K562 (cell line): ENCODE results near the gene FBL. TPM values are rescaled to one million over a fixed set of nuclear protein-coding genes. Genes with fewer than 3 reads are reported as not detected.
A peak's percentile ranks its signal among the peaks of the same experiment; 100 is the strongest.

ENCODE experiments used
- BRCA1 ChIP-seq, 2 experiments: fragments of 450-650 bp in 1 of 2; sonication (generic) in 1 of 2; formaldehyde crosslinking in 1 of 2; IDR thresholded peaks; 2 replicates each; pipeline versions ENCODE4 v1.5.0 to v1.6.1; 2017 to 2020; ENCODE audit warnings: mild to moderate bottlenecking in 1 of 2, missing genetic modification reagents in 1 of 2
- CBX2 ChIP-seq: fragments of 200-600 bp; sonication (generic); IDR thresholded peaks from one replicate; pipeline ENCODE4 v1.6.1; 2012; ENCODE audit warnings: mild to moderate bottlenecking, low read length, inconsistent platforms; ENCODE audit not compliant: insufficient read depth, poor library complexity, severe bottlenecking
- ELF1 ChIP-seq: fragments of 200-800 bp; sonication (Bioruptor generic); IDR thresholded peaks from 2 replicates; pipeline ENCODE4 v1.6.1; 2016; ENCODE audit warnings: missing genetic modification characterization, missing compliant biosample characterization
- HNRNPL ChIP-seq: fragments of 200-400 bp; formaldehyde crosslinking; IDR thresholded peaks from 2 replicates; pipeline ENCODE4 v1.6.1; 2017; ENCODE audit warnings: low read depth, mild to moderate bottlenecking, low read length
- IRF2 ChIP-seq: sonication (generic); formaldehyde crosslinking; IDR thresholded peaks from 2 replicates; pipeline ENCODE4 v1.8.1; 2022; ENCODE audit warnings: mild to moderate bottlenecking, missing genetic modification reagents
- KDM4B ChIP-seq, 2 experiments: fragments of 450-650 bp in 1 of 2; sonication (generic) in 1 of 2; IDR thresholded peaks; 2 replicates each; pipeline ENCODE4 v1.6.1; 2016 to 2017; ENCODE audit warnings: borderline replicate concordance in 2 of 2, antibody characterized with exemption in 1 of 2, low read depth in 1 of 2, mild to moderate bottlenecking in 1 of 2
- MED1 ChIP-seq: sonication (generic); formaldehyde crosslinking; IDR thresholded peaks from 2 replicates; pipeline ENCODE4 v1.8.1; 2023; ENCODE audit warnings: missing genetic modification reagents, borderline replicate concordance
- MTA3 ChIP-seq: fragments of 450-650 bp; formaldehyde crosslinking; IDR thresholded peaks from 2 replicates; pipeline ENCODE4 v1.6.1; 2017; ENCODE audit warnings: mild to moderate bottlenecking, borderline replicate concordance
- MXI1 ChIP-seq: IDR thresholded peaks from 2 replicates; pipeline ENCODE4 v1.6.1; 2011; ENCODE audit warnings: low read depth, mild to moderate bottlenecking, improper control_type of control experiment, low read length
- PTRF ChIP-seq: fragments of 450-650 bp; IDR thresholded peaks from 2 replicates; pipeline ENCODE4 v1.6.1; 2016; ENCODE audit warnings: mild to moderate bottlenecking, missing genetic modification characterization, missing compliant biosample characterization
- TGIF2 ChIP-seq: sonication (generic); formaldehyde crosslinking; IDR thresholded peaks from 2 replicates; pipeline ENCODE4 v1.8.1; 2022; ENCODE audit warnings: mild to moderate bottlenecking, missing genetic modification reagents, moderate library complexity
- U2AF2 ChIP-seq: fragments of 200-400 bp; formaldehyde crosslinking; optimal IDR thresholded peaks from 2 replicates; pipeline ENCODE3; 2017; ENCODE audit warnings: low read depth, mild to moderate bottlenecking, low read length
- YY1 ChIP-seq, 3 experiments: IDR thresholded peaks; 2 replicates each; pipeline ENCODE4 v1.6.1; 2011; ENCODE audit warnings: low read length in 2 of 3, mild to moderate bottlenecking in 2 of 3, moderate library complexity in 2 of 3, borderline replicate concordance in 1 of 3, control low read depth in 1 of 3, low read depth in 1 of 3; ENCODE audit not compliant: insufficient read depth in 3 of 3, insufficient replicate concordance in 2 of 3, control insufficient read depth in 1 of 3, insufficient read length in 1 of 3; ENCODE audit errors: extremely low read depth in 1 of 3
- ZBTB1 ChIP-seq: sonication (generic); formaldehyde crosslinking; IDR thresholded peaks from 2 replicates; pipeline ENCODE4 v1.8.1; 2023; ENCODE audit warnings: missing genetic modification reagents, low read depth, mild to moderate bottlenecking, borderline replicate concordance
- ZNF224 ChIP-seq: sonication (generic); formaldehyde crosslinking; IDR thresholded peaks from 2 replicates; pipeline ENCODE4 v1.8.0; 2022; ENCODE audit warnings: mild to moderate bottlenecking, missing genetic modification reagents
- ZNF23 ChIP-seq: fragments of 250-450 bp; sonication (Bioruptor Pico); IDR thresholded peaks from 2 replicates; pipeline ENCODE4 v1.4.0; 2020; ENCODE audit warnings: mild to moderate bottlenecking
- ZNF584 ChIP-seq: fragments of 200-800 bp; sonication (Bioruptor generic); IDR thresholded peaks from 2 replicates; pipeline ENCODE4 v1.6.1; 2016; ENCODE audit warnings: low read depth, mild to moderate bottlenecking, missing genetic modification characterization, missing compliant biosample characterization
- polyA plus RNA-seq, 8 experiments: library from polyadenylated mRNA; depleted of rRNA in 4 of 8; stranded (reverse) in 5 of 8; unstranded in 3 of 8; fragments of >200 nt; fragmentation: Nextera tagmentation in 2 of 8; fragmentation: Illumina TruSeq in 1 of 8; extraction: Ambion mirVana in 2 of 8; extraction: Trizol in 1 of 8; gene quantifications; 2 replicates each; pipeline versions ENCODE4 v1.2.1 to v1.2.3, GENCODE V29; 2011 to 2014; ENCODE audit warnings: inconsistent platforms in 1 of 8, missing spikeins in 1 of 8
- total RNA-seq, 7 experiments: library from RNA; depleted of rRNA in 6 of 7; stranded (reverse); fragments of >200 nt in 6 of 7; fragmentation: Illumina TruSeq in 2 of 7; extraction: Trizol in 2 of 7; gene quantifications; 2 replicates each; pipeline versions ENCODE4 v1.2.1 to v1.2.3, GENCODE V29; 2011 to 2021; ENCODE audit warnings: low replicate concordance in 1 of 7
- TF ChIP-seq, protein P1 (sequence below), 2 experiments: fragments of 200-800 bp in 1 of 2; sonication (Bioruptor generic) in 1 of 2; sonication (generic) in 1 of 2; formaldehyde crosslinking in 1 of 2; IDR thresholded peaks in 1 of 2; conservative IDR thresholded peaks in 1 of 2; 2 replicates each; pipeline versions ENCODE4 v1.5.0 to v1.6.1; 2016 to 2020; ENCODE audit warnings: missing compliant biosample characterization in 1 of 2, missing genetic modification characterization in 1 of 2, missing genetic modification reagents in 1 of 2
- TF ChIP-seq, protein P2 (sequence below): sonication (generic); formaldehyde crosslinking; IDR thresholded peaks from 2 replicates; pipeline ENCODE4 v1.8.0; 2023; ENCODE audit warnings: missing genetic modification reagents, mild to moderate bottlenecking, borderline replicate concordance

FBL gene
- total and polyA plus RNA-seq, 9 of the 15 experiments (the other 6 are each of a cell fraction or from before 2014, with no cell fraction given) = 201 to 1,696 (median 696) TPM

DNA sequence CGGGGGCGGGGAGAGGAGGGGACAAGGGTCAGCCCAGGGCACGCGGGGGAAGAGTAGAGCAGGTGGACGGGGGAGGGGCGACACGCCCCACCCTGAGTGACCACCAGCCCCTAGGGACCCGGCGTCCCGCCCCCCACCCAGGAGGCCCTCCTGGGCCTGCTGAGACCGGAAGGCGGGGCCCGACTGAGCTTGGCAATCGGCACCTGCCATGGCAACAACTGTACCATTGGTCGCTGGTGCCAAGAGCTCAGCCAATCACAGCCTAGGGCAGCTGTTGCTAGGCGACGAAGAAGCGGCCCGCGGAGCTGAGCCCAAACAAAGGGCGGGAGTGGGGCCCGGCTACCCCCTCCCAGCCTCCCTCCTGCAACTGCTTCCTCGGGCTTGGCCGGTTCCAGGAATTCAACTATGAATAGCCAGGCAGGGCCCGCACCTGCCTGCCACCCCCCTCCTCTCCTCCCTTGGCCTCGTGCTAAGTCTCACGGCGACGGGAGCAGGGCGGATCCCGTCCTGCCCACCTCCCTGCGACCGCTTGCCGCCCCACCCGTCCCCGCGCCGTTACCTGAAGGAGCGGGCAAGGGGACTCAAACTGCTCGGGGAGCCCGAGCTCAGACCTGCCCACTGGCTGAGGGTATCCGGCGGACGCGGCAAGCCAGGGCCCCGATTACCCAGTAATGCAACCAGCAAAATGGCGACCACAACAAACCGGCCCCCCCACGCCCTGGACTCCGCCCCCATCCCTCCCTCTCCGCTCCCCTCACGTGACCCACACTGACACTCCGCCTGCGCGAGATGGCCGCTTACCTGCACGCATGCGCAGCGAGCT lies 12.5 kb downstream of the FBL start, which contains the start of gene DYRK1B (continued):
- TF ChIP-seq ELF1 (0 out of 2 replicates have a peak, but pooled peaks have one; percentile 10), ZNF584 (CRISPR knock-in tag) (no peak), CBX2 (no peak), KDM4B (IDR thresholded peaks at IDR 0.05; ENCODE audit: borderline replicate concordance in 2 of 2, low read depth in 1 of 2) (peak in 1 of 2 experiments; percentile 63; a peak in 1 of 4 replicates), U2AF2 (no peak), ZNF23 (no peak), YY1 (IDR thresholded peaks at IDR 0.05; ENCODE audit: borderline replicate concordance in 1 of 3, control insufficient read depth in 1 of 3, extremely low read depth in 1 of 3, insufficient read depth in 3 of 3, insufficient read length in 1 of 3, insufficient replicate concordance in 2 of 3, low read depth in 1 of 3, low read length in 2 of 3) (peak; percentile 54 to 95 (median 92)), ZBTB1 (CRISPR knock-in tag) (no peak), TGIF2 (CRISPR knock-in tag) (no peak), IRF2 (CRISPR knock-in tag) (no peak), MXI1 (peak; percentile 92), MTA3 (no peak; the same call in 1 of the 2 replicates), BRCA1 (IDR thresholded peaks at IDR 0.05) (no peak), BRCA1 (CRISPR knock-in tag; IDR thresholded peaks at IDR 0.05) (no peak), HNRNPL (no peak), ZNF224 (CRISPR knock-in tag) (no peak), PTRF (tag) (no peak), MED1 (CRISPR knock-in tag) (no peak)
- TF ChIP-seq, protein P1, sequence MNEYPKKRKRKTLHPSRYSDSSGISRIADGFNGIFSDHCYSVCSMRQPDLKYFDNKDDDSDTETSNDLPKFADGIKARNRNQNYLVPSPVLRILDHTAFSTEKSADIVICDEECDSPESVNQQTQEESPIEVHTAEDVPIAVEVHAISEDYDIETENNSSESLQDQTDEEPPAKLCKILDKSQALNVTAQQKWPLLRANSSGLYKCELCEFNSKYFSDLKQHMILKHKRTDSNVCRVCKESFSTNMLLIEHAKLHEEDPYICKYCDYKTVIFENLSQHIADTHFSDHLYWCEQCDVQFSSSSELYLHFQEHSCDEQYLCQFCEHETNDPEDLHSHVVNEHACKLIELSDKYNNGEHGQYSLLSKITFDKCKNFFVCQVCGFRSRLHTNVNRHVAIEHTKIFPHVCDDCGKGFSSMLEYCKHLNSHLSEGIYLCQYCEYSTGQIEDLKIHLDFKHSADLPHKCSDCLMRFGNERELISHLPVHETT (CRISPR knock-in tag; conservative IDR thresholded peaks at IDR 0.05 in 1 of 2, IDR thresholded peaks at IDR 0.05 in 1 of 2) = peak in 1 of 2 experiments; percentile 3; a peak in 1 of 4 replicates
- TF ChIP-seq, protein P2, sequence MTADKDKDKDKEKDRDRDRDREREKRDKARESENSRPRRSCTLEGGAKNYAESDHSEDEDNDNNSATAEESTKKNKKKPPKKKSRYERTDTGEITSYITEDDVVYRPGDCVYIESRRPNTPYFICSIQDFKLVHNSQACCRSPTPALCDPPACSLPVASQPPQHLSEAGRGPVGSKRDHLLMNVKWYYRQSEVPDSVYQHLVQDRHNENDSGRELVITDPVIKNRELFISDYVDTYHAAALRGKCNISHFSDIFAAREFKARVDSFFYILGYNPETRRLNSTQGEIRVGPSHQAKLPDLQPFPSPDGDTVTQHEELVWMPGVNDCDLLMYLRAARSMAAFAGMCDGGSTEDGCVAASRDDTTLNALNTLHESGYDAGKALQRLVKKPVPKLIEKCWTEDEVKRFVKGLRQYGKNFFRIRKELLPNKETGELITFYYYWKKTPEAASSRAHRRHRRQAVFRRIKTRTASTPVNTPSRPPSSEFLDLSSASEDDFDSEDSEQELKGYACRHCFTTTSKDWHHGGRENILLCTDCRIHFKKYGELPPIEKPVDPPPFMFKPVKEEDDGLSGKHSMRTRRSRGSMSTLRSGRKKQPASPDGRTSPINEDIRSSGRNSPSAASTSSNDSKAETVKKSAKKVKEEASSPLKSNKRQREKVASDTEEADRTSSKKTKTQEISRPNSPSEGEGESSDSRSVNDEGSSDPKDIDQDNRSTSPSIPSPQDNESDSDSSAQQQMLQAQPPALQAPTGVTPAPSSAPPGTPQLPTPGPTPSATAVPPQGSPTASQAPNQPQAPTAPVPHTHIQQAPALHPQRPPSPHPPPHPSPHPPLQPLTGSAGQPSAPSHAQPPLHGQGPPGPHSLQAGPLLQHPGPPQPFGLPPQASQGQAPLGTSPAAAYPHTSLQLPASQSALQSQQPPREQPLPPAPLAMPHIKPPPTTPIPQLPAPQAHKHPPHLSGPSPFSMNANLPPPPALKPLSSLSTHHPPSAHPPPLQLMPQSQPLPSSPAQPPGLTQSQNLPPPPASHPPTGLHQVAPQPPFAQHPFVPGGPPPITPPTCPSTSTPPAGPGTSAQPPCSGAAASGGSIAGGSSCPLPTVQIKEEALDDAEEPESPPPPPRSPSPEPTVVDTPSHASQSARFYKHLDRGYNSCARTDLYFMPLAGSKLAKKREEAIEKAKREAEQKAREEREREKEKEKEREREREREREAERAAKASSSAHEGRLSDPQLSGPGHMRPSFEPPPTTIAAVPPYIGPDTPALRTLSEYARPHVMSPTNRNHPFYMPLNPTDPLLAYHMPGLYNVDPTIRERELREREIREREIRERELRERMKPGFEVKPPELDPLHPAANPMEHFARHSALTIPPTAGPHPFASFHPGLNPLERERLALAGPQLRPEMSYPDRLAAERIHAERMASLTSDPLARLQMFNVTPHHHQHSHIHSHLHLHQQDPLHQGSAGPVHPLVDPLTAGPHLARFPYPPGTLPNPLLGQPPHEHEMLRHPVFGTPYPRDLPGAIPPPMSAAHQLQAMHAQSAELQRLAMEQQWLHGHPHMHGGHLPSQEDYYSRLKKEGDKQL (CRISPR knock-in tag) = no peak
